T-cell (primary cell): ENCODE data around the gene PAN3. TPM values are rescaled to one million over a fixed set of nuclear protein-coding genes. Genes with fewer than 3 reads are reported as not detected.
A peak's percentile ranks its signal among the peaks of the same experiment; 100 is the strongest.

Experiments used
- ATAC-seq, 4 experiments: fragments of 200-7000 bp in 3 of 4; fragments of 150-1000 bp in 1 of 4; cut with Tn5 transposase; replicated peaks in 1 of 4; 1 replicate in 3 of 4; 2 replicates in 1 of 4; pipeline ENCODE4 v1.10.0; 2021; ENCODE audit warnings: moderate library complexity in 3 of 4, mild to moderate bottlenecking in 2 of 4, moderate number of reproducible peaks in 1 of 4
- CTCF ChIA-PET, 2 donors: fragments of 300-600 bp; sonication (Branson Sonifier 250); formaldehyde crosslinking; loops; one replicate each; lab custom pipeline; 2022; ENCODE audit warnings: antibody characterized with exemption in 2 of 2; lab: Charles Lee
- POLR2A ChIA-PET, 2 donors: fragments of 300-600 bp; sonication (Branson Sonifier 250); formaldehyde crosslinking; loops; one replicate each; lab custom pipeline; 2022; ENCODE audit warnings: antibody characterized with exemption in 2 of 2; lab: Charles Lee
- DNase-seq, 35 experiments: peaks; one replicate each; pipeline versions ENCODE4 v3.0.0 to v3.0.0-alpha.2; 2013 to 2023
- H3K27ac ChIP-seq: one replicate; pipeline ENCODE4 v1.5.1; 2013; ENCODE audit warnings: low read length
- H3K27me3 ChIP-seq, 2 experiments: replicated peaks in 1 of 2; 1 replicate in 1 of 2; 2 replicates in 1 of 2; pipeline versions ENCODE4 v1.6.1 to v1.7.0; 2013; ENCODE audit warnings: low read length in 1 of 2, mixed read lengths in 1 of 2; ENCODE audit not compliant: control insufficient read depth in 2 of 2, insufficient read depth in 2 of 2; ENCODE audit errors: extremely low read depth in 1 of 2
- H3K36me3 ChIP-seq, 2 donors: 1 replicate in 1 of 2; 2 replicates in 1 of 2; pipeline versions ENCODE4 v1.6.1 to v1.7.0; 2013; ENCODE audit warnings: low read length in 1 of 2; ENCODE audit not compliant: control insufficient read depth in 2 of 2, insufficient read depth in 1 of 2; ENCODE audit errors: extremely low read depth in 1 of 2
- H3K4me1 ChIP-seq, 2 experiments: 1 replicate in 1 of 2; 2 replicates in 1 of 2; pipeline versions ENCODE4 v1.6.1 to v1.7.0; 2013; ENCODE audit warnings: low read length in 2 of 2, mixed read lengths in 1 of 2; ENCODE audit not compliant: insufficient read depth in 2 of 2, control insufficient read depth in 1 of 2; ENCODE audit errors: extremely low read depth in 1 of 2
- H3K4me3 ChIP-seq, 2 donors: 1 replicate in 1 of 2; 2 replicates in 1 of 2; pipeline versions ENCODE4 v1.5.1 to v1.7.0; 2013; ENCODE audit warnings: mild to moderate bottlenecking in 2 of 2, low read length in 1 of 2, moderate library complexity in 1 of 2; ENCODE audit not compliant: control insufficient read depth in 1 of 2; ENCODE audit errors: extremely low read depth in 1 of 2
- H3K9me3 ChIP-seq: 2 replicates; pipeline ENCODE4 v1.7.0; 2013
- H3K27ac Mint-ChIP-seq, 2 donors: one replicate each; pipeline ENCODE4 v1.8.0; 2020 to 2021; ENCODE audit warnings: mild to moderate bottlenecking in 2 of 2, mixed read lengths in 2 of 2
- H3K27me3 Mint-ChIP-seq, 2 donors: one replicate each; pipeline ENCODE4 v1.8.0; 2021 to 2022; ENCODE audit warnings: mixed read lengths in 2 of 2
- H3K36me3 Mint-ChIP-seq: one replicate; pipeline ENCODE4 v1.8.0; 2021; ENCODE audit warnings: mixed read lengths
- H3K4me1 Mint-ChIP-seq, 3 donors: one replicate each; pipeline ENCODE4 v1.8.0; 2020 to 2022; ENCODE audit warnings: mixed read lengths in 3 of 3, mild to moderate bottlenecking in 1 of 3
- H3K4me3 Mint-ChIP-seq, 3 donors: one replicate each; pipeline ENCODE4 v1.8.0; 2020 to 2022; ENCODE audit warnings: mild to moderate bottlenecking in 3 of 3, mixed read lengths in 3 of 3, moderate library complexity in 3 of 3
- H3K9me3 Mint-ChIP-seq, 3 donors: one replicate each; pipeline ENCODE4 v1.8.0; 2020 to 2022; ENCODE audit warnings: mixed read lengths in 3 of 3
- WGBS: methylation state at CpG from one replicate; pipeline ENCODE4 v1.1.5; 2013; ENCODE audit warnings: missing lambda C conversion rate; ENCODE audit not compliant: insufficient coverage; 5-methylcytosine and 5-hydroxymethylcytosine counted together
- total RNA-seq, 35 experiments: library from RNA in 6 of 35; stranded (reverse) in 6 of 35; fragments of 120-200 nt in 1 of 35; gene quantifications; one replicate each; pipeline versions ENCODE4 v1.2.1 to v1.2.4 and lab custom pipeline; 2013 to 2026

PAN3 gene
- total RNA-seq, 5 donors from 2014 or later (not counting 1 experiment from before 2014, with no cell fraction given) = 62.9 to 79.6 (median 69.3) TPM

DNA sequence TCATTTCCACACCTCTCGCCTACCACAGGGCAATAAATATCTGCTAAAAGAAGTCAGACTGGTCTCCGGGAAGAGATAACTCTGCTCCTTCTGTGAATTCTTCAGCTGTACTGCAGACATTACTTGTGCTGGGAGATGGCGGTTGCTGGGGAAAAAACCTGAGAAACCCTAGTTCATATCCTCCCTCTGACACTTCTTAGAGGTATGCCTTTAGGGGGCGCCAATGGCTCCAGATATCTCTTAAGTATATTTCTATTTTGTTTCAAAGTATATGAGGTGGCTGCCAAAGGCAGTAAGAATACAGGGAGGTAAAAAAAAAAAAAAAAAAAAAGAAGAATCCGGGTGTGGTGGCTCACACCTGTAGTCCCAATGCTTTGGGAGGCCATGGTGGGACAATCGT is 175.2 kb downstream of the PAN3 start:
- ChIA-PET POLR2A (no interaction called here), CTCF (no interaction called here)
- Mint-ChIP-seq H3K36me3 (no peaks in the 10 kb centered on the region), H3K27me3 (no peaks in the 10 kb centered on the region), H3K4me1 (no peaks in the 10 kb centered on the region), H3K27ac (no peak overlapping the region), H3K4me3 (no peak overlapping the region), H3K9me3 (no peaks in the 10 kb centered on the region)
- DNase-seq (peak in 1 of 35 experiments; percentile 11), ATAC-seq (no peak)
- WGBS = 100% methylated on average over 1 of the region's 6 CpGs
- Histone ChIP-seq H3K9me3 (no peaks in the 10 kb centered on the region), H3K4me3 (no peak overlapping the region), H3K4me1 (peaks cover 0 to 2% of the 10 kb centered on the region in 2 experiments), H3K27me3 (peaks cover 0 to 2% of the 10 kb centered on the region in 2 experiments), H3K27ac (no peak overlapping the region), H3K36me3 (peaks cover 0 to 5% of the 10 kb centered on the region in 2 donors)

DNA sequence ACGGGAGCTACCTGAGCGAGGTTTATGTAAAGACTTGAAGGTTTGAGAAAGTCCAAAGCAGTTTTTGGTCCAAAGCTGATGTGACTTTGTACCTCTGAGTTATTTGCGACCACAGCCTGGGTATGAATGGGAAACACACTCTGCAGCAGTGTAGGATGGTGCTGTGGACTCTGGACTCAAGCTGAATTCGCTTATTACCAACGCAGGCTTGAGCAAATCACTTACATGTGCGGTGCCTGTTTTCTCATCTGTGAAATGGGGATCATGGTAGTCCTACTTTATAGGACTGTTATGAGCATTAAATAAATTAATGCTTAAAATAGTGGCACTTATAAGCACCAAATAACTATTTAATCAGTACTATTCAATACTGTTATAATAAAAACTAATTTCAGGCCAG is 176.5 kb downstream of the PAN3 start:
- no peak overlapping the region for H3K27ac Mint-ChIP-seq
- Histone ChIP-seq H3K36me3 (peaks cover 0 to 5% of the 10 kb centered on the region in 2 donors), H3K4me1 (peaks cover 0 to 2% of the 10 kb centered on the region in 2 experiments), H3K27me3 (peaks cover 0 to 2% of the 10 kb centered on the region in 2 experiments), H3K27ac (no peak overlapping the region), H3K4me3 (no peak overlapping the region), H3K9me3 (no peaks in the 10 kb centered on the region)
- 83% methylated on average over 3 of the region's 6 CpGs for WGBS
- CTCF ChIA-PET = interaction anchor here (0.6 to 1.4 kb wide), 3 partner anchors 9 to 485 kb away, joined by 3 to 6 read pairs (median 3); no protein-coding TSS in a partner anchor
- H3K4me3 Mint-ChIP-seq = no peak overlapping the region
- DNase-seq (no peak), ATAC-seq (no peak)
- POLR2A ChIA-PET = no interaction called here
- no peaks in the 10 kb centered on the region for H3K36me3 Mint-ChIP-seq
- no peaks in the 10 kb centered on the region for H3K27me3 Mint-ChIP-seq
- H3K9me3 Mint-ChIP-seq = no peaks in the 10 kb centered on the region
- H3K4me1 Mint-ChIP-seq = no peaks in the 10 kb centered on the region

DNA sequence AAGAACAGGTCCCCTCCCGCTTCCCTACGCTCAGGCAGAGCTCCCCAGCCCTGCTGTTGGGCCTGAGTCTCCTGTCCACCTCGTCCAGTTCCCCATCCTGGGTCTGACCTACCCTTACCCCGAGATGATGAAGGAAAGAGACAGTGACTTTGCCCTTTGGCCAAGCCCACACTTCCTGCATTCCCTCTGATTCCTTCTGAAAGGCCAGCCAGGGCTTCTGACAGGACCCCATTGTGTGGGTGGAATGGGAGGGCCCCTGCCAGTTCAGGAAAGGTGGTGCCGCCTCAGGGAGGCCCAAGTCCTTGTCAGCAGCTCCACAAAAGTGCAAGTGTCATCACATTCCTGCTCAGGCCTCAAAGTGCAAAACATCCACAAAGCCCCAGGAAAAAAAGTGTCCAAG is 177.8 kb downstream of the PAN3 start:
- Histone ChIP-seq H3K4me1 (peaks cover 0 to 2% of the 10 kb centered on the region in 2 experiments), H3K9me3 (no peaks in the 10 kb centered on the region), H3K27ac (no peak overlapping the region), H3K36me3 (peaks cover 0 to 5% of the 10 kb centered on the region in 2 donors), H3K27me3 (peaks cover 0 to 2% of the 10 kb centered on the region in 2 experiments), H3K4me3 (no peak overlapping the region)
- ATAC-seq (no peak), DNase-seq (no peak)
- no peaks in the 10 kb centered on the region for H3K4me1 Mint-ChIP-seq
- no peaks in the 10 kb centered on the region for H3K27me3 Mint-ChIP-seq
- POLR2A ChIA-PET = no interaction called here
- H3K9me3 Mint-ChIP-seq = no peaks in the 10 kb centered on the region
- CTCF ChIA-PET = interaction anchor here in 1 of 2 donors (1.1 kb wide), 1 partner anchor 8 kb away, joined by 3 read pairs; no protein-coding TSS in a partner anchor
- H3K27ac Mint-ChIP-seq = no peak overlapping the region
- no peaks in the 10 kb centered on the region for H3K36me3 Mint-ChIP-seq
- no peak overlapping the region for H3K4me3 Mint-ChIP-seq
- WGBS = 36% methylated on average over 2 of the region's 5 CpGs

DNA sequence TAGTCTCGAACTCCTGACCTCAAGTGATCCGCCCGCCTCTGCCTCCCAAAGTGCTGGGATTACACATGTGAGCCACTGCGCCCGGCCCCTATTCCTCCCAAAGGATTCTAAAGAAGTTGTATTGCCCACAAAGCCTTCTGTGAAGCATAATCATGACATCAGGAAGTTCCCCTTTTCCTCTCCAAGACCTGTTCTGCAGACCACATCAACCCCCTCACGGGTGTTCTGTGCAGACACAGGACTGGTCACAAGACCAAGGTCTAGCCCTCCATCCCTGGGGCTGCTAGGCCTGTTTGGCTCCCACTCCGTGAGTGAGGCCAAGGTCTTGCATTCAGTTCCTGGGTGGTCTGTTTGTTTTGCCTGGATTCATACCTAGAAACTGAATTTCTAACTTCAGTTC is 178.5 kb downstream of the PAN3 start:
- Histone ChIP-seq H3K36me3 (peaks cover 0 to 5% of the 10 kb centered on the region in 2 donors), H3K4me1 (peaks cover 0 to 2% of the 10 kb centered on the region in 2 experiments), H3K4me3 (no peak overlapping the region), H3K27ac (no peak overlapping the region), H3K9me3 (no peaks in the 10 kb centered on the region), H3K27me3 (peaks cover 0 to 2% of the 10 kb centered on the region in 2 experiments)
- no peaks in the 10 kb centered on the region for H3K4me1 Mint-ChIP-seq
- ChIA-PET CTCF (no interaction called here), POLR2A (no interaction called here)
- H3K27me3 Mint-ChIP-seq = no peaks in the 10 kb centered on the region
- WGBS = 85% methylated on average over 7 of the region's 7 CpGs
- H3K9me3 Mint-ChIP-seq = no peaks in the 10 kb centered on the region
- no peak overlapping the region for H3K27ac Mint-ChIP-seq
- ATAC-seq (no peak), DNase-seq (no peak)
- H3K4me3 Mint-ChIP-seq = no peak overlapping the region
- no peaks in the 10 kb centered on the region for H3K36me3 Mint-ChIP-seq

DNA sequence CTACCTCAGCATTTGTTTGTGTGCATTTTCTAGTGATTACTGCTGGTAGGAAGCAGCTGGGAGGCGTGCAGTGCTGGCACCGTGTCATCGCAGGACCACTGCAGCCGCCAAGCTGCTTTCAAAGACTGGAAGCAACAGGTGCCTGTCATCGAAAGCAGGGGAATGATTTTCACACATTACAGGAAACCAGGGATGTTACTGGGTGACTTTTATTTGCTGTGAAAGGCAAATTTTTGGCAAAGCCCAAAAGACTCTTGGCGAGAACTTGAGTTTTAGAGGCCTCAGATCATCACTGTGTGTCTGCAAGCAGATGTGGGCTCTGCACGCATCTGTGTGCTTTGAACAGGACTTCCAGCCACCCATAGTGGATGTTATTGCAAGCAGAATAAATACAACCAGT is 180.2 kb downstream of the PAN3 start:
- peaks cover 0 to 2% of the 10 kb centered on the region in 2 donors for H3K36me3 ChIP-seq
- no peak overlapping the region for H3K4me3 Mint-ChIP-seq

DNA sequence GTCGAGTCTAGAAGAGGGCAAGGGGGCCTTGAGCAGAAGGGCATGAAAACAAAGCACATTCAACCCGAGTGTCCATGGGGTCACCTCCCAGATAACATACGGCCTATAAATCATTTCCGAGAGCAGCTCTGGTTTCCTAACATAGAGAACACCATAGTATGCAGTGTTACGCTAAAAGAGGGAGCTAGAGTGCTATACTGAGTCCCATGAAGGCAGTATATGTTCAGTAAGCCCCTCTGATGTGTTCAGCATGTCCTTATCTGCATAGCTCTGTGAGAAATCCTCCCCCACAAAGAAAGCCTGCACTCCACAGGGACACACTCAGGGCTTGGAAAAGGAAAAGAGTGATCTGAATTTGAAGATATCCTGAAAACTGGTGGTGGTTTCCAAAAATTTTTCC is 181.2 kb downstream of the PAN3 start:
- WGBS = 67% methylated on average over 1 of the region's 5 CpGs
- no peaks in the 10 kb centered on the region for H3K36me3 Mint-ChIP-seq
- no peaks in the 10 kb centered on the region for H3K27me3 Mint-ChIP-seq
- peaks cover 0 to 2% of the 10 kb centered on the region in 2 donors for H3K36me3 ChIP-seq
- H3K9me3 Mint-ChIP-seq = no peaks in the 10 kb centered on the region
- H3K4me3 Mint-ChIP-seq = no peak overlapping the region
- ATAC-seq (no peak), DNase-seq (no peak)
- H3K4me1 Mint-ChIP-seq = peaks cover 0 to 7% (median 0%) of the 10 kb centered on the region in 3 donors
- H3K4me3 ChIP-seq = no peak overlapping the region
- H3K9me3 ChIP-seq = no peaks in the 10 kb centered on the region
- ChIA-PET POLR2A (no interaction called here), CTCF (interaction anchor here in 1 of 2 donors (0.6 kb wide), 1 partner anchor 20 kb away, joined by 6 read pairs; no protein-coding TSS in a partner anchor)
- no peak overlapping the region for H3K27ac ChIP-seq
- H3K4me1 ChIP-seq = peaks cover 0 to 2% of the 10 kb centered on the region in 2 experiments
- no peak overlapping the region for H3K27ac Mint-ChIP-seq
- no peaks in the 10 kb centered on the region for H3K27me3 ChIP-seq

More for the DNA sequence above, 180.2 kb downstream of the PAN3 start:
- 94% methylated on average over 2 of the region's 7 CpGs for WGBS
- CTCF ChIA-PET = no interaction called here
- POLR2A ChIA-PET = no interaction called here
- no peak overlapping the region for H3K27ac Mint-ChIP-seq
- no peaks in the 10 kb centered on the region for H3K27me3 Mint-ChIP-seq
- H3K27me3 ChIP-seq = no peaks in the 10 kb centered on the region
- no peaks in the 10 kb centered on the region for H3K4me1 Mint-ChIP-seq
- DNase-seq (no peak), ATAC-seq (no peak)
- no peaks in the 10 kb centered on the region for H3K36me3 Mint-ChIP-seq
- H3K27ac ChIP-seq = no peak overlapping the region
- H3K9me3 ChIP-seq = no peaks in the 10 kb centered on the region
- no peaks in the 10 kb centered on the region for H3K9me3 Mint-ChIP-seq
- peaks cover 0 to 2% of the 10 kb centered on the region in 2 experiments for H3K4me1 ChIP-seq
- no peak overlapping the region for H3K4me3 ChIP-seq
